ENCODE data around the gene TAF1B.
"Not testable (repeated sequence)": the region's sequence is repeated elsewhere in the genome, so short reads cannot be mapped to it uniquely, and the experiment has no call there.

Gene TAF1B

GRCh38 chr2:9832586-9832985 is 10.7 kb upstream of the TAF1B start:
- no peak for DNase-seq

GRCh38 chr2:9835068-9835467 is 8.2 kb upstream of the TAF1B start:
- not testable (repeated sequence) for DNase-seq

- no peak for DNase-seq
Observed at GRCh38 chr2:9836074-9836473, 7.2 kb upstream of the TAF1B start.

GRCh38 chr2:9836517-9836916 is 6.8 kb upstream of the TAF1B start:
- DNase-seq = no peak

GRCh38 chr2:9837451-9837850 is 5.8 kb upstream of the TAF1B start:
- no peak for DNase-seq

- DNase-seq = no peak
Observed at GRCh38 chr2:9838391-9838790, 4.9 kb upstream of the TAF1B start.

- no peak for DNase-seq
Observed at GRCh38 chr2:9842487-9843228, 616 bp upstream of the TAF1B start.

GRCh38 chr2:9844036-9844483 is 786 bp downstream of the TAF1B start:
- no peak for DNase-seq

- no peak for DNase-seq
Observed at GRCh38 chr2:9844576-9844975, 1.3 kb downstream of the TAF1B start.

- DNase-seq = no peak
Observed at GRCh38 chr2:9846554-9846953, 3.3 kb downstream of the TAF1B start.

GRCh38 chr2:9847140-9847539 is 3.9 kb downstream of the TAF1B start:
- no peak for DNase-seq

- DNase-seq = no peak
Observed at GRCh38 chr2:9852881-9853280, 9.6 kb downstream of the TAF1B start.

- no peak for DNase-seq
Observed at GRCh38 chr2:9857814-9858729, 14.8 kb downstream of the TAF1B start.

- DNase-seq = no peak
Observed at GRCh38 chr2:9858730-9859068, 15.4 kb downstream of the TAF1B start.

- not testable (repeated sequence) for DNase-seq
Observed at GRCh38 chr2:9860922-9861580, 17.8 kb downstream of the TAF1B start.

- DNase-seq = no peak
Observed at GRCh38 chr2:9867881-9868280, 24.6 kb downstream of the TAF1B start.

GRCh38 chr2:9873337-9873736 is 30.1 kb downstream of the TAF1B start:
- DNase-seq = no peak

GRCh38 chr2:9877026-9877425 is 33.8 kb downstream of the TAF1B start:
- DNase-seq = no peak

- no peak for DNase-seq
Observed at GRCh38 chr2:9877726-9878125, 34.5 kb downstream of the TAF1B start.

GRCh38 chr2:9879455-9880194 is 36.4 kb downstream of the TAF1B start:
- no peak for DNase-seq

GRCh38 chr2:9883897-9884296 is 40.6 kb downstream of the TAF1B start:
- no peak for DNase-seq

GRCh38 chr2:9884436-9884835 is 41.2 kb downstream of the TAF1B start:
- no peak for DNase-seq
